ENCODE data around the gene HDAC4.

Gene HDAC4

GRCh38 chr2:239368906-239369552, 31.8 kb downstream of the HDAC4 start:
- DNase-seq (ENCODE audit: low read depth in 2 of 2): no peak

GRCh38 chr2:239368321-239368720, 32.5 kb downstream of the HDAC4 start:
- DNase-seq (ENCODE audit: low read depth in 2 of 2): no peak

GRCh38 chr2:239366740-239367139, 34.1 kb downstream of the HDAC4 start:
- DNase-seq (ENCODE audit: low read depth in 2 of 2): no peak

- DNase-seq (ENCODE audit: low read depth in 2 of 2): no peak
Measured at GRCh38 chr2:239365782-239366435, 34.9 kb downstream of the HDAC4 start.

- DNase-seq (ENCODE audit: low read depth in 2 of 2): no peak
Measured at GRCh38 chr2:239365071-239365781, 35.6 kb downstream of the HDAC4 start.

- no peak for DNase-seq (ENCODE audit: low read depth in 2 of 2)
Measured at GRCh38 chr2:239363946-239364637, 36.7 kb downstream of the HDAC4 start.

GRCh38 chr2:239362507-239362906, 38.3 kb downstream of the HDAC4 start:
- no peak for DNase-seq (ENCODE audit: low read depth in 2 of 2)

- no peak for DNase-seq (ENCODE audit: low read depth in 2 of 2)
Measured at GRCh38 chr2:239361311-239361642, 39.5 kb downstream of the HDAC4 start.

GRCh38 chr2:239360421-239361310, 40.2 kb downstream of the HDAC4 start:
- no peak for DNase-seq (ENCODE audit: low read depth in 2 of 2)

GRCh38 chr2:239360008-239360407, 40.8 kb downstream of the HDAC4 start:
- DNase-seq (ENCODE audit: low read depth in 2 of 2): no peak

GRCh38 chr2:239359196-239359912, 41.5 kb downstream of the HDAC4 start:
- no peak for DNase-seq (ENCODE audit: low read depth in 2 of 2)

GRCh38 chr2:239358062-239358754, 42.6 kb downstream of the HDAC4 start:
- no peak for DNase-seq (ENCODE audit: low read depth in 2 of 2)

- DNase-seq (ENCODE audit: low read depth in 2 of 2): no peak
Measured at GRCh38 chr2:239355724-239356123, 45.1 kb downstream of the HDAC4 start.

GRCh38 chr2:239355139-239355538, 45.7 kb downstream of the HDAC4 start:
- DNase-seq (ENCODE audit: low read depth in 2 of 2): no peak

- DNase-seq (ENCODE audit: low read depth in 2 of 2): no peak
Measured at GRCh38 chr2:239354791-239355136, 46.1 kb downstream of the HDAC4 start.

- no peak for DNase-seq (ENCODE audit: low read depth in 2 of 2)
Measured at GRCh38 chr2:239354132-239354790, 46.6 kb downstream of the HDAC4 start.

- no peak for DNase-seq (ENCODE audit: low read depth in 2 of 2)
Measured at GRCh38 chr2:239353692-239354091, 47.1 kb downstream of the HDAC4 start.

GRCh38 chr2:239351687-239352086, 49.1 kb downstream of the HDAC4 start:
- no peak for DNase-seq (ENCODE audit: low read depth in 2 of 2)

GRCh38 chr2:239349453-239350135, 51.2 kb downstream of the HDAC4 start:
- DNase-seq (ENCODE audit: low read depth in 2 of 2): no peak
